ENCODE results near the gene HRH2. TPM values are rescaled to one million over a fixed set of nuclear protein-coding genes. Genes with fewer than 3 reads are reported as not detected.

HRH2 gene
- polyA plus RNA-seq, 1 donor (not counting 4 experiments of a cell fraction or from before 2014, with no cell fraction given), result not detected

DNA sequence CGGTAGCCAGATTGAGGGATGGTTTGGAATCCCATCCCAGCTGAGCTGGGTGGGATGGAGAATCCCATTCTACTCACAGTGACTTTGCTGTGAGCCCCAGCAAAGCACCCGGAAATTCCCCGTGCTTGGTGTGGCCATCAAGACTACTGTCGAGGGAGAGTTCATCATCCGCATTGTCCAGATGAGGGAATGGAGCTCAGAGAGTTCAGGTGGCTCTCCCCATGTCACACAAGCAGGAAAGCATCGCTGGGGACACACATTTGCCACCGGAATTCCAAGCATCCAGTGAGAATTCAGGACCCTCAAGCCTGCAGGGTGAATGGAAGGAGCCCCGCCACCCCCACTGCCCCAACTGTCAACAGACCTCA lies 54.4 kb downstream of the HRH2 start:
- Histone ChIP-seq H4K20me1 (ENCODE audit: control insufficient read depth, extremely low read depth, insufficient read depth, low read length) (no peaks in the 10 kb centered on the region), H3K4me2 (ENCODE audit: control insufficient read depth, extremely low read depth, insufficient read depth, low read depth, low read length) (no peak overlapping the region), H3K27me3 (ENCODE audit: control insufficient read depth, extremely low read depth, insufficient read depth, low read length) (no peaks in the 10 kb centered on the region), H3K79me2 (ENCODE audit: control insufficient read depth, insufficient read depth, low read length) (no peaks in the 10 kb centered on the region), H3K27ac (ENCODE audit: control insufficient read depth, insufficient read depth, low read length) (no peak overlapping the region), H3K4me1 (ENCODE audit: control insufficient read depth, extremely low read depth, insufficient read depth, low read length) (no peaks in the 10 kb centered on the region), H3K9me3 (ENCODE audit: control insufficient read depth, low read depth, low read length) (no peaks in the 10 kb centered on the region), H2AFZ (ENCODE audit: control insufficient read depth, low read length) (no peak overlapping the region), H3K36me3 (ENCODE audit: control insufficient read depth in 2 of 2, extremely low read depth in 1 of 2, insufficient read depth in 2 of 2, low read length in 2 of 2) (no peaks in the 10 kb centered on the region), H3K9ac (ENCODE audit: control insufficient read depth, extremely low read depth, insufficient read depth, low read length) (no peak overlapping the region), H3K4me3 (ENCODE audit: control insufficient read depth in 2 of 3, extremely low read depth in 1 of 3, insufficient read depth in 2 of 3, low read depth in 1 of 3, low read length in 3 of 3) (no peak overlapping the region), H3K9me1 (ENCODE audit: control insufficient read depth, extremely low read depth, insufficient read depth, low read length) (no peaks in the 10 kb centered on the region)
- TF ChIP-seq EZH2 (IDR thresholded peaks at IDR 0.05; ENCODE audit: low read length) (no peak), CTCF (optimal IDR thresholded peaks at IDR 0.05 in 1 of 3, IDR thresholded peaks at IDR 0.05 in 1 of 3, conservative IDR thresholded peaks at IDR 0.05 in 1 of 3; ENCODE audit: extremely low read depth in 1 of 3, insufficient read depth in 2 of 3, low read length in 3 of 3) (no peak)
- DNase-seq (ENCODE audit: low read depth, low spot score) (no peak), FAIRE-seq (no peak)
- dilution Hi-C loops (cut with MboI; ENCODE audit: extremely low pct_ligation_motif_present, low sequenced_read_pairs), result no loop called here

DNA sequence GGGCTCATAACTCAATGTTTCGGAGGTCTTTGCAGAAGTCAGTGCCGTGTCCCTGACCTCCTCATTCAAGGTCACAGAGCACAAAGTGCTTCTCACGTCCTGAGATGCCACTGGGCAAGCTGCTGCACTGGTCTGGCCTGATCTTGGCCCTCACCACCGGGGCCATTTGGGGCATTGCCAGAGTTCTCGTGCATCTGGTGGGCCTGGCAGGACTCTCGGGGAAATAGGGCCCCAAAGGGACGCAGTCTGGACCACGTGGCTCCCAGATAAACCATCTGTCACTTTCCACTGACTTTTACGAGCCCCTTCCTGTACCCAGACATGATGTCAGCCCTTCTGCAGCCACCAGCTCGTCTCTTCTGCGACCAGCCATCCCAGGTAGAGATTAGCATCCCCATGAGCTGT lies 54.8 kb downstream of the HRH2 start:
- dilution Hi-C loops (cut with MboI; ENCODE audit: extremely low pct_ligation_motif_present, low sequenced_read_pairs), result no loop called here
- H3K9ac ChIP-seq (ENCODE audit: control insufficient read depth, extremely low read depth, insufficient read depth, low read length), result no peak overlapping the region
- no peak for TF ChIP-seq CTCF (optimal IDR thresholded peaks at IDR 0.05 in 1 of 3, IDR thresholded peaks at IDR 0.05 in 1 of 3, conservative IDR thresholded peaks at IDR 0.05 in 1 of 3; ENCODE audit: extremely low read depth in 1 of 3, insufficient read depth in 2 of 3, low read length in 3 of 3)
- TF ChIP-seq EZH2 (IDR thresholded peaks at IDR 0.05; ENCODE audit: low read length), result no peak
- H3K4me1 ChIP-seq (ENCODE audit: control insufficient read depth, extremely low read depth, insufficient read depth, low read length), result no peaks in the 10 kb centered on the region
- no peaks in the 10 kb centered on the region for H3K79me2 ChIP-seq (ENCODE audit: control insufficient read depth, insufficient read depth, low read length)
- no peaks in the 10 kb centered on the region for H4K20me1 ChIP-seq (ENCODE audit: control insufficient read depth, extremely low read depth, insufficient read depth, low read length)
- H3K4me3 ChIP-seq (ENCODE audit: control insufficient read depth in 2 of 3, extremely low read depth in 1 of 3, insufficient read depth in 2 of 3, low read depth in 1 of 3, low read length in 3 of 3), result no peak overlapping the region
- no peaks in the 10 kb centered on the region for H3K9me3 ChIP-seq (ENCODE audit: control insufficient read depth, low read depth, low read length)
- no peaks in the 10 kb centered on the region for H3K27me3 ChIP-seq (ENCODE audit: control insufficient read depth, extremely low read depth, insufficient read depth, low read length)
- DNase-seq (ENCODE audit: low read depth, low spot score), result no peak
- H2AFZ ChIP-seq (ENCODE audit: control insufficient read depth, low read length), result no peak overlapping the region
- no peaks in the 10 kb centered on the region for H3K36me3 ChIP-seq (ENCODE audit: control insufficient read depth in 2 of 2, extremely low read depth in 1 of 2, insufficient read depth in 2 of 2, low read length in 2 of 2)
- FAIRE-seq, result no peak
- no peak overlapping the region for H3K4me2 ChIP-seq (ENCODE audit: control insufficient read depth, extremely low read depth, insufficient read depth, low read depth, low read length)
- H3K27ac ChIP-seq (ENCODE audit: control insufficient read depth, insufficient read depth, low read length), result no peak overlapping the region
- H3K9me1 ChIP-seq (ENCODE audit: control insufficient read depth, extremely low read depth, insufficient read depth, low read length), result no peaks in the 10 kb centered on the region
